Uterus (tissue), 4 donors: ENCODE results near the gene ELMO2. TPM values are rescaled to one million over a fixed set of nuclear protein-coding genes. Genes with fewer than 3 reads are reported as not detected.

Experiments used
- DNase-seq, 2 donors: peaks; one replicate each; pipeline ENCODE4 v3.0.0-alpha.2; 2019 to 2020
- H3K27ac ChIP-seq, 2 donors: fragments of 200-600 bp; sonication (generic); 1 replicate in 1 of 2; 2 replicates in 1 of 2; pipeline ENCODE4 v1.5.1; 2016 to 2018
- H3K27me3 ChIP-seq, 2 donors: fragments of 200-600 bp; sonication (generic); one replicate each; pipeline ENCODE4 v1.5.1; 2018 to 2019; ENCODE audit warnings: control low read depth in 1 of 2
- H3K36me3 ChIP-seq, 2 donors: fragments of 200-600 bp; sonication (generic); one replicate each; pipeline ENCODE4 v1.5.1; 2019; ENCODE audit warnings: control low read depth in 1 of 2
- H3K4me1 ChIP-seq, 2 donors: fragments of 200-600 bp; sonication (generic); one replicate each; pipeline ENCODE4 v1.5.1; 2018 to 2019; ENCODE audit warnings: control low read depth in 1 of 2
- H3K4me3 ChIP-seq, 2 donors: fragments of 200-600 bp; sonication (generic); 1 replicate in 1 of 2; 2 replicates in 1 of 2; pipeline ENCODE4 v1.5.1; 2018 to 2019; ENCODE audit warnings: mild to moderate bottlenecking in 1 of 2
- H3K9me3 ChIP-seq, 2 donors: fragments of 200-600 bp; sonication (generic); one replicate each; pipeline ENCODE4 v1.5.1; 2019; ENCODE audit warnings: control low read depth in 1 of 2
- CTCF ChIP-seq, 4 experiments: fragments of 200-600 bp in 2 of 4; fragments of 450-650 bp in 2 of 4; sonication (generic) in 2 of 4; IDR thresholded peaks; one replicate each; pipeline ENCODE4 v1.5.1; 2016 to 2019; ENCODE audit warnings: antibody characterized with exemption in 4 of 4, mild to moderate bottlenecking in 2 of 4, moderate library complexity in 1 of 4
- POLR2A ChIP-seq, 2 donors: fragments of 450-650 bp; IDR thresholded peaks; one replicate each; pipeline ENCODE4 v1.6.1; 2016; ENCODE audit warnings: antibody characterized with exemption in 2 of 2, mild to moderate bottlenecking in 1 of 2, moderate library complexity in 1 of 2
- intact Hi-C: fragments of 100-400 bp; cut with DNase I; formaldehyde crosslinking; loops from one replicate; pipeline ENCODE4 v1.15.1; 2023; ENCODE audit warnings: low total_unique reads
- total RNA-seq, 4 donors: library from RNA; depleted of rRNA in 3 of 4; stranded (reverse); fragments of >200 nt in 3 of 4; gene quantifications; one replicate each; pipeline versions ENCODE4 v1.1.0 to v1.2.4, GENCODE V29; 2014 to 2023
- donor health status: DM: yes; HTN: yes; CAD: no.

The ELMO2 gene
- total RNA-seq, 4 donors from 2014 or later: 18.5 to 112 (median 57.2) TPM

- Histone ChIP-seq H3K9me3 (no peaks in the 10 kb centered on the region), H3K36me3 (no peaks in the 10 kb centered on the region), H3K4me3 (no peak overlapping the region), H3K27ac (peak overlapping the region; percentile 27 to 62), H3K4me1 (peaks cover 4 to 8% of the 10 kb centered on the region in 2 donors), H3K27me3 (no peaks in the 10 kb centered on the region)
- TF ChIP-seq POLR2A (IDR thresholded peaks at IDR 0.05): no peak
- no peak for TF ChIP-seq CTCF (IDR thresholded peaks at IDR 0.05)
- intact Hi-C loops: no loop called here
- no peak for DNase-seq
Measured at GRCh38 chr20:46356195-46357029, 50.0 kb downstream of the ELMO2 start.

DNA sequence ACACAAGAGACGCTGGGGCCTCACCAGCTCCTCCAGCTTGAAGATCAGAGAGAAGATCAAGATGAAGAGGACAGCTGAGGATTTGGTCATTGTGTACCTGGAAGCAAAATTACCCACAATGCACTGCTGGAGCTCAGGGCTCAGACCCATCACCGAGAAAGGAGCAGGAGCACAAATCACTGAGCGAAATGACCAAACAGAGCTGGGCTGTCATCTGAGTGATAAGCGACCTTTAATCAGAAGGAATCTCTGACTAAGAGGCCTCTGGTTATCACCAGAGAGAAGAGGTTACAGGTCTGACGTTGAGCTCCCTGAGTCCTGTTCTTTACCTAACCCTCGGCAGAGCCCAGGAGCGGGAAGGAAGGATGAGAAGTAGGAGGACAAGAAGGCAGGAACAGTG is 50.6 kb downstream of the ELMO2 start:
- peaks cover 4 to 8% of the 10 kb centered on the region in 2 donors for H3K4me1 ChIP-seq
- DNase-seq: no peak
- no peaks in the 10 kb centered on the region for H3K36me3 ChIP-seq
- no peak overlapping the region for H3K4me3 ChIP-seq
- intact Hi-C loops: no loop called here
- no peaks in the 10 kb centered on the region for H3K27me3 ChIP-seq
- TF ChIP-seq CTCF (IDR thresholded peaks at IDR 0.05) (no peak), POLR2A (IDR thresholded peaks at IDR 0.05) (no peak)
- no peaks in the 10 kb centered on the region for H3K9me3 ChIP-seq
- peak overlapping the region in 1 of 2 donors; percentile 62 for H3K27ac ChIP-seq

DNA sequence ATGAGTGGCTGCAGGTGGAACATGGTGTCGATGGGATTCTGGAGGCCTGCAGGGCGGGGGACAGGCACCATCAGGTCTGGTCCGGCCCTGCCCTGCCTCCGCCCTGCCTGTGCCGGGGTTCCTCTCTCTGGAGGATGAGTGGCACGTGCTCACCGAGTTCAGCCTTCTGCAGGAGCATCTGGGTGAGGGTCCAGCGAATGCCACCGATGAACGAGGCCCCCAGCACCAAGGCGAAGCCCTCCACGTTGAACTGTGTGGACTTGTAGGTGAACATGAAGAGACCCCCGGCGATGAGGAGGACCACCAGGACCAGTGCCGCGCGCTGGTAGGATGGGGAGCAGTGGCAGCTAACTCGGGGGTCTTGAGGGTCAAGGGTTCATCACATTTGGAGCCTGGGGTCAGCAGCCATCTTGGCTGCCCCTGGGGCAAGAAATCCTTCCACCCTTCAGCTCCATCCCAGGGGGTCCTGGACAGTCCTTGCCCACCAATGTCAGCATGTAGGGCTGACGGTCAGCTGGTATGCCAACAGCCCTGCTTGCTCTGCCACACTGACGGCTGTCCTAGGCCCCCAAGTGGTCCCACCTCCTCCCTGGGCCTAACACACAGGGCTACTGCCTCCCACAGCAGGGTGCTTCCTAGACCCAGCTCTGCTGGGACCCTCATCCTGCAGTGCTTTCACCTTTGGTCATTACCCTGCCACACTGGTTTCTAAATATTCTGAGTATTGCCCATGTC is 51.3 kb downstream of the ELMO2 start:
- intact Hi-C loops: no loop called here
- Histone ChIP-seq H3K9me3 (no peaks in the 10 kb centered on the region), H3K27ac (no peak overlapping the region), H3K4me1 (peaks cover 4 to 8% of the 10 kb centered on the region in 2 donors), H3K36me3 (no peaks in the 10 kb centered on the region), H3K4me3 (no peak overlapping the region), H3K27me3 (no peaks in the 10 kb centered on the region)
- DNase-seq: no peak
- TF ChIP-seq POLR2A (IDR thresholded peaks at IDR 0.05): no peak
- TF ChIP-seq CTCF (IDR thresholded peaks at IDR 0.05): no peak

DNA sequence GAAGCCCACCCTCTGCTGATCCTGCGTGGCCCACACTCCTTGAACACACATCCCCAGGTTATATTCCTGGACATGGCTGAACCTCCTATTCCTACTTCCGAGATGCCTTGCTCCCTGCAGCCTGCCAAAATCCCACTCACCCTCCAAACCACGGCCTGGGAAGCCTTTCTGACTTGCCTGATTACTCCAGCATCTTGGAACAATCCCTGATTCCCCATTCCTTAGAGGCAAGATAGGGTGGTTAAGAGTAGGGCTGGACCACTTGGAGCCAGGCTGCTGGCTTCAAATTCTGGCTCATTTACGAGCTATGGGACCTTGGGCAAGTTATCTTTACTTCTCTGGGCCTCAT is 52.2 kb downstream of the ELMO2 start:
- Histone ChIP-seq H3K36me3 (no peaks in the 10 kb centered on the region), H3K9me3 (no peaks in the 10 kb centered on the region), H3K27me3 (no peaks in the 10 kb centered on the region), H3K27ac (no peak overlapping the region), H3K4me3 (no peak overlapping the region), H3K4me1 (peaks cover 4 to 8% of the 10 kb centered on the region in 2 donors)
- no peak for TF ChIP-seq CTCF (IDR thresholded peaks at IDR 0.05)
- TF ChIP-seq POLR2A (IDR thresholded peaks at IDR 0.05): no peak
- intact Hi-C loops: no loop called here
- no peak for DNase-seq
